Measurements from ENCODE around the gene DBP.

Gene DBP

DNA sequence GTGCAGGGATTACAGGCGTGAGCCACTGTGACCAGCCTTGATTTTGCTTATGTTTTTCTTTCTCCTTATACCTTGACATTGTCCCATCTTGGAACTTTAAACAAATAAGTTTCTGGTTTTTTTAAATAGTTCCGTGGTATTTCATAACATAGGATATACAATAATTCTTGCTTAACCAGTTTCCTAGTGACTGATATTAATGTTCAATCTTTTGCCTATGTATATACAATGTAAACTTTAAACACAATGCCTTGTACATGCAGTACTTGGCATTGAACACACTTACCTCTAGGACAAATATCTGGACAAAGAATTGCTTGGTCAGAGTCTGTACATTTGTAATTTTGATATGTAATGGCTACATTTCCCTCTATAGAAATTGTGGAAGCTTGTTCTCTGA, 55.0 kb downstream of the DBP start:
- no peak for DNase-seq (ENCODE audit: low spot score)
- FAIRE-seq, result no peak
